HK-2 (cell line): ENCODE results near the gene TNRC6C.
"Not testable (repeated sequence)": the region's sequence is repeated elsewhere in the genome, so short reads cannot be mapped to it uniquely, and the experiment has no call there.

Experiments
- DNase-seq: peaks from one replicate; pipeline ENCODE4 v3.0.0-alpha.2; 2018; ENCODE audit not compliant: unreplicated experiment

The TNRC6C gene

DNA sequence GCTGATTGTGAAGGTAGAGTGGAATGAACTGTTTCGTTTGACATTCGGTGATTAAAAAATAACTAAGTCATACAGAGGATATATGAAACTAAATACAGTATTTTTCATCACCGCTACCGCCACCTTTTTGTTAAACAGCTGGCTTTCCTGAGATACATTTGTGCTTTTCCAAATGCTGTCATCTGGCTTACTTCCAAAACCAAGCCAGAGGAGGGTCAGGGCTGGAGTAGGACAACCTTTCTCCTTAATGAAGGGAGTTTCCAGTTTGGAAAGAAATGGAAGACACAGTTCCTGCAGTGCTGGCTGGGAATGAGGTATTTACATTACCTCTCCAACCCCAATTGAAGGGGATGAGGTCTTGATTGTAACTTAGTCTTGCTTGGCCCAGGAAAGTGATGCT, 3.2 kb downstream of the TNRC6C start:
- no peak for DNase-seq

GRCh38 chr17:77962348-77962747, 3.8 kb downstream of the TNRC6C start:
- DNase-seq, result no peak

DNA sequence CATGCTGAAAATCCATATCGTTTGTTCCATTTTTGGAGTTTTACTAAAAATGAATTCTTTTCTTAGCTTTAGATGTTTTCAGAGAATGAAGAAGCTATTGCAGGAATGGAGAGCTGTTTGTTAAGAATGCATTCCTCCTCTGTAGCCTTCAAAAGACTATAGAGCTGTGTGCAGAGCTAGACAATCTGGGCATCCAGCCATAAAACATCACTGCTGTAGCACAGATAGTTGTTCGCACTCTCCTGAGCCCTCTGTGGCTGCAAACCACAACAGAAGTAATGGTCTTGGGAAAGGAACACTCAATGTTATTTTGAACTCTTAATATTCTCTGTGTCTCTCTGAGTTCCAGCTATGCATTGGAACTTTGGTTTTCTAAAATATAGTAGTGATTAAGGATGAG, 4.9 kb downstream of the TNRC6C start:
- DNase-seq, result no peak

DNA sequence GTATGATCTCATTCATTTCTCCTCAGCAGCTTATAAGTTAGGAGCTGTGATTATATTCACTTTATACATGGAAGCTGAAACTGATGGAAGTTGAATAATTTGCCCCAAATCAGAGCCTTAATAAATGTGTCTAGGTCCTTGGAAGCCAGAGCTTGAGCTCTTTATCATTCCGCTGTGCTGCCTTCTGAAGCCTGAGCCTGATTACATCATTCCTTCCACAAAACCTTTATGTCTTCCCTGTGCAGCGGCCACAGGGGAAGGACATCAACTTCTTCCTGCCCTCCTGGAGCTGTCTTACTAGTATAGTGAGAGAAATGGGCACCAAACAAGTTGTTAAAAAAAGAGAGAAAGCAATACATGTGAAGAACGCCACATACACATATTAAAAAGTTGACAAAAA, 6.8 kb downstream of the TNRC6C start:
- no peak for DNase-seq

DNA sequence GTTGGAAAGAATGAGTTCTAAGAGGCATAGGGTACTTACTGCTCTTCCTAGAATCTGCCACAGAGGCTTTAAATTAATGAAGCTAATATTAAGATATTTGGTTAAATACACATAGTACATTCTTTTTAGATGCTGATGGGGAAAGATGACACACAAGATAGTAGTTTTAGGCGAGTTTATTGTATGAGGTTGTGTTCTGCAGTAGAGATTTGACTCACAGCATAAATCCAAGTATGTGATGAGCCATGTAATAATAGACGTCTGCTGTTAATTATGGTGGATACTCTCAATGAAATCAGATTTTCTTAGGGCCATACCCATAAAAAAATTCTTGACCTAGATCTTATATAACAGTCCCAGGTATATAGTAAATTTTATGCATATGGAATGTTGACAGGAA, 8.0 kb downstream of the TNRC6C start:
- no peak for DNase-seq

GRCh38 chr17:77968788-77969187, 10.3 kb downstream of the TNRC6C start:
- no peak for DNase-seq

DNA sequence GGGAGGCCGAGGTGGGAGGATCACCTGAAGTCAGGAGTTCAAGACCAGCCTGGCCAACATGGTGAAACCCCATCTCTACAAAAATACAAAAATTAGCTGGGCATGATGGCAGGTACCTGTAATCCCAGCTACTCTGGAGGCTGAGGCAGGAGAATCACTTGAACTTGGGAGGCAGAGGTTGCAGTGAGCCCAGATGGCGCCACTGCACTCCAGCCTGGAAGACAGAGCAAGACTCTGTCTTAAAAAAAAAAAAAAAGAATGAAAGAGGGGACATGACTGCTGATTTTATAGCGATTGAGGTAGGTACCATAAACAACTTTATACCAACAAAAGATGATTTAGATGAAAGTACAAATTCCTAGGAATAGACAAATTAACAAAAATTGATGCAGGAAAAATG, 13.8 kb downstream of the TNRC6C start:
- DNase-seq, result not testable (repeated sequence)

- DNase-seq, result no peak
Measured at GRCh38 chr17:77973953-77974352, 15.4 kb downstream of the TNRC6C start.

GRCh38 chr17:77974396-77974795, 15.9 kb downstream of the TNRC6C start:
- DNase-seq, result no peak

DNA sequence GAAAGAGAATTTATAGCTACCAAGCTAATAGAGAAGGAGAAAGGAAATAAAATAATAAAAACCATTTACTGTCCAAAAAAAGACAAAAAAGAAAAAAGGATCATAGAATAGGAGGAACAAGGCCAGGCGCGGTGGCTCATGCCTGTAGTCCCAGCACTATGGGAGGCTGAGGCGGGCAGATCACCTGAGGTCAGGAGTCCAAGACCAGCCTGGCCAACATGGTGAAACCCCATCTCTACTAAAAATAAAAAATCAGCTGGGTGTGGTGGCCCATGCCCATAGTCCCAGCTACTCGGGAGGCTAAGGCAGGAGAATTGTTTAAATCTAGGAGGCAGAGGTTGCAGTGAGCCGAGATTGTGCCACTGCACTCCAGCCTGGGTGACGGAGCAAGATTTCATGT, 23.9 kb downstream of the TNRC6C start:
- DNase-seq, result not testable (repeated sequence)

GRCh38 chr17:77990301-77990700, 31.8 kb downstream of the TNRC6C start:
- DNase-seq, result no peak

- DNase-seq, result not testable (repeated sequence)
Measured at GRCh38 chr17:77993735-77994134, 35.2 kb downstream of the TNRC6C start.

DNA sequence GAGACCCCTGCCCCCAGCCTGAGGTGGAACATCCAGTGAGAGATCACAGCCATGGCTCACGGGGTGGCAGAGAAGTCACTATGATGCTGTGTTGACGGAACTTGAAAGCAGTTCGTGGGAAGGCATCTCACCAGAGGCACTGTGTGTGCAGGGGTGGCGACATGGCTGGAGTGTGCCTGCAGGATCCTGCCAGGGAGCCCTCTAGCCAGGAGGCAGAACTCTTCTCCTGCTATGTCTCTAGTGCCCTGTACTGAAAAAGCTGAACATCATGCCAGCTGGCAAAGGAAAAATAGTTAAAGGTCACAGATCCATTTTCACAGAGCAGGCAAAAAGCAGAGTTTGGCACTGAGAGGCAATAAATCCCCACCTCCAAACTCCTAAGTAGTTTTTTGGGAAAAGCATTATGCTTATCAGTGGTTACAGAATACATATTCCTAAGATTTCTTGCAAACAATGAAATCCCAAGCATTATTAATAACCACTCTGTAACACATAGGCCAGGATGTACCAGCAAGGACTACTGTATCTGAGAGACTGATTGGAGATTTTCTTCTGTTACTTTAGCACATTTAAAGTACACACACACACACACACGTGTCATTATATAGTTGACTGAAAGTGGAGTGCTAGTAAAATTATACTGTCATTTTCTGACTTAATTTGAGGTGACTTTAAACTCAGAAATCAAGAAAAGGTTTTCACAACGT, 36.8 kb downstream of the TNRC6C start:
- no peak for DNase-seq

GRCh38 chr17:77996256-77996655, 37.8 kb downstream of the TNRC6C start:
- DNase-seq, result no peak

- no peak for DNase-seq
Measured at GRCh38 chr17:77999413-78000173, 41.1 kb downstream of the TNRC6C start.

DNA sequence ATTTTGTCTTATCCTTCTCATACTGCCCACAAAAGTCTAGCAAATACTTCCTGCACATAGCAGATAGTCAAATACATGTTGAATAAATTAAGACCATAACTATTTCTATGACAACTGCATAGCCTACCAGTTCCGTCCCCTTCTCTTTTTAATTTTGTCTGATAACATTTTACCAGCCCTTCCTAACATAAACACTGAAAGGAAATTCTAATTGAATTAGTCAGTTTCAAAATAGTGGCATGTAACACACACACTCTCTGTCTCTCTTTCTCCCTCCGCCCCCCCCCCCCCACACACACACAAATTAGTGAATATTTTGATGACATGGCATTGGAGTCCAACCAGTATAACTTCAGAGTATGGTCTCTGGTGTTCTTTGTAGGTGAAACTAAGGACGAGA, 41.8 kb downstream of the TNRC6C start:
- DNase-seq, result no peak

DNA sequence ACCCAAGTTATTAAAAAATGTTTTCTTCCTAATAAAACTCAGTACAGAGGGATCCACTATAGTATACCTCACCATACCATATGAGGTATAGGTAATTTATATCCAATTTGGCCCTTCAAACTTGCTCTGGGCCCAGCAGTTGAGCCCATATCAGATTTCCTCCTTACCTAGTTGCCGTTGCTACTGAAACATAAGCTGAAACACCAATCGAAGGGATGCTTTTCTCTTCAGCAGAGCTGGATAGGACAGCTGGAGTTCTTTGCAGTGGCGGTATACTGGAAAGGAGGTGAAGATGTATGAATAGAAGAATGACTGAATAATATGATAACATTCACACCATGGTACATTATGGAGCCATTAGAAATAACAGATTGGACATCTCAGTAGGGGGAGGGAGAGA, 42.7 kb downstream of the TNRC6C start:
- no peak for DNase-seq

DNA sequence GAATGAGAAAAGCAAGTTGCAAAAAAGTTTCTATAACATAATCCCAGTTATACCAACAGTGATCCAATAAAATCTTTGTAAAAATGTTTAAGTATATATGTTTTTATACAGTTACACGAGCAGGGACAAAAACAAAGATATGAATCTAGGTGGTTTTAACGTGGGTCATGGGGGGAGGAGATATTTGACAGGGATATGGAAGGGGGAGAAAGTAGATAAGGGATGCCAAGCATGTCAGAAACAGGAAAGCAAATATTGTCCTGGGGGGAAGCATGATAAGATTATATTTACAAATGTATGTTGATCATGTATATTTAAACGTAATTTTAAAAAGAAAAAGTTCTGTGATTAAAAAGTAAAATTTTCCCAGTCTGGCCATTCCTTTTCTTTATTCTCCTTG, 43.1 kb downstream of the TNRC6C start:
- no peak for DNase-seq

GRCh38 chr17:78002166-78002565, 43.7 kb downstream of the TNRC6C start:
- no peak for DNase-seq

DNA sequence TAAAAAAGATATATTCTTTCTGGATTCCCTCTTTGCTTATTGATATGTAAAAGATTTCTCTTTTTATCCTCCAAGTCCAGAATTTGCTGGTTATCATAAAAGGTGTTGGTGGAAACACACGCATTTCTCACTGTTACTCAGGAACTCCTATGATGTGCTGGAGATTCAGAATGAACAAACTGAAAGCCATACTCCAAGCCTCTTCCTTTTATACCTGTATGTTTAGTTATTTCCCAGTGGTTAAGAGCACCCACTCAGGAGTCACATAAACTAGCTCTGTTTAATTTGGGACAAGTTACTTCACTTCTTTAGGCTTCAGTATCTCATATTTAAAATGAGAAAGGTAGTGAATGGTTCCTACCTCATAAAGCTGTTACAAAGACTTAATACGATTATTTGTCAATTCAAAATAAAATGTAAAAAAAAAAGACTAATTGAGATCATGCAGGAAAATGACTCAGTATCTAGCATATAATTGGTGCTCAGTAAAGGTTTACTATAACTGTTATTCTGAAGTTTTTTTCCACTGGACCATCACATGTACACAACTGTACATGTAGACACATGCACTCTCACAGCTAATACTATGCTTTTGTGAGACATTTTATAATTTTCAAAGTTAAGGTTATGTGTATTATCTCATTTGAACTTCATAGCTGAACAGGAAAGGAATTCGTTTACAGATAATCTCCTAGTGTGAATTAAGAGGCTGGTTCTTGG, 47.1 kb downstream of the TNRC6C start:
- no peak for DNase-seq

- no peak for DNase-seq
Measured at GRCh38 chr17:78006338-78006737, 47.8 kb downstream of the TNRC6C start.

DNA sequence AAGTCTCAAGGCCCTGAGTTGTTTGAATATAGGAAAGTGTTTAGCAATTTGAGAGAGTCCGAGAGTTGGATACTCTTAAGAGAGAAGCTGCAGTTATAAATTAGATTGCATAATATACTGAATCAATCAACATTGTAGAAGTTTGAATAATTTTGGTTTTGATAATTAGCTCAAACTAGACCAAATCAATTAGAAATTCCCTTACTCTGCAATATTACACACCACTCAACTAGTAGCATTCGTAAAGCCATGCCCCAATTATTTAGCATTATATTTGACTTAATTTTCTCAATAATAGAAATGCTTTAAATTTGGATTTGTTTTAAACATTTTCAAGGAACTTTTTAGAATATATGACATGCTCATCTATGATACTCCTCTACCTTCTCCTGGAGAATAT, 49.1 kb downstream of the TNRC6C start:
- DNase-seq, result no peak

- no peak for DNase-seq
Measured at GRCh38 chr17:78010759-78011158, 52.3 kb downstream of the TNRC6C start.
